ENCODE data around the gene EIF3A. TPM values are rescaled to one million over a fixed set of nuclear protein-coding genes. Genes with fewer than 3 reads are reported as not detected.

Gene EIF3A
- total and polyA plus RNA-seq, 12 donors: 26.0 to 197 (median 93.3) TPM

- Histone ChIP-seq H3K9me3 (replicated peaks in 1 of 3) (no peaks in the 10 kb centered on the region), H3K27me3 (no peaks in the 10 kb centered on the region), H3K36me3 (replicated peaks in 1 of 2) (peaks cover 0 to 99% of the 10 kb centered on the region in 2 donors), H3K27ac (no peak overlapping the region), H3K4me3 (no peak overlapping the region), H3K4me1 (replicated peaks in 1 of 2) (no peaks in the 10 kb centered on the region)
- DNase-seq: no peak
- TF ChIP-seq CTCF (IDR thresholded peaks at IDR 0.05) (no peak), POLR2A (IDR thresholded peaks at IDR 0.05) (no peak)
- intact Hi-C loops (cut with DNase I): no loop called here
- 77 to 90% (median 88%) methylated on average over 4 of the region's 4 CpGs for WGBS, 4 donors
Observed at GRCh38 chr10:119041326-119041725, 39.3 kb downstream of the EIF3A start.

- H3K36me3 ChIP-seq (replicated peaks in 1 of 2): peaks cover 0 to 93% of the 10 kb centered on the region in 2 donors
- H3K4me3 ChIP-seq: no peak overlapping the region
- H3K4me1 ChIP-seq (replicated peaks in 1 of 2): no peaks in the 10 kb centered on the region
- TF ChIP-seq POLR2A (IDR thresholded peaks at IDR 0.05): no peak
- no peak for TF ChIP-seq CTCF (IDR thresholded peaks at IDR 0.05)
- intact Hi-C loops (cut with DNase I): no loop called here
- no peak for DNase-seq
- 78 to 87% (median 83%) methylated on average over 1 of the region's 1 CpG for WGBS, 4 donors
- no peaks in the 10 kb centered on the region for H3K27me3 ChIP-seq
- H3K9me3 ChIP-seq (replicated peaks in 1 of 3): no peaks in the 10 kb centered on the region
- H3K27ac ChIP-seq: no peak overlapping the region
Observed at GRCh38 chr10:119039161-119039560, 41.5 kb downstream of the EIF3A start.

GRCh38 chr10:119031496-119032059, 49.0 kb downstream of the EIF3A start:
- Histone ChIP-seq H3K9me3 (replicated peaks in 1 of 3) (no peaks in the 10 kb centered on the region), H3K4me1 (replicated peaks in 1 of 2) (peaks cover 13 to 15% of the 10 kb centered on the region in 2 donors), H3K27ac (no peak overlapping the region), H3K36me3 (replicated peaks in 1 of 2) (peaks cover 0 to 27% of the 10 kb centered on the region in 2 donors), H3K4me3 (no peak overlapping the region), H3K27me3 (no peaks in the 10 kb centered on the region)
- WGBS, 4 donors: 64 to 77% (median 70%) methylated on average over 7 of the region's 7 CpGs
- TF ChIP-seq CTCF (IDR thresholded peaks at IDR 0.05) (no peak), POLR2A (IDR thresholded peaks at IDR 0.05) (no peak)
- no peak for DNase-seq
- intact Hi-C loops (cut with DNase I): loop anchor here in 1 of 2 donors (5.0 kb wide), 1 partner anchor 36 kb away; no protein-coding TSS in a partner anchor

- TF ChIP-seq CTCF (IDR thresholded peaks at IDR 0.05) (peak in 1 of 6 experiments; percentile 8), POLR2A (IDR thresholded peaks at IDR 0.05) (no peak)
- peak; percentile 40 to 78 (median 60) for DNase-seq
- intact Hi-C loops (cut with DNase I): loop anchor here in 1 of 2 donors (5.0 kb wide), 1 partner anchor 37 kb away; no protein-coding TSS in a partner anchor
- H3K27ac ChIP-seq: peak overlapping the region in 1 of 5 donors; percentile 88
- no peaks in the 10 kb centered on the region for H3K9me3 ChIP-seq (replicated peaks in 1 of 3)
- WGBS, 4 donors: 7 to 61% (median 14%) methylated on average over 10 to 65 of the region's 65 CpGs
- peak overlapping the region in 1 of 4 donors; percentile 71 for H3K4me3 ChIP-seq
- peaks cover 0 to 17% of the 10 kb centered on the region in 2 donors for H3K36me3 ChIP-seq (replicated peaks in 1 of 2)
- peaks cover 13 to 15% of the 10 kb centered on the region in 2 donors for H3K4me1 ChIP-seq (replicated peaks in 1 of 2)
- no peaks in the 10 kb centered on the region for H3K27me3 ChIP-seq
Observed at GRCh38 chr10:119030421-119031250, 50.0 kb downstream of the EIF3A start.
